ENCODE results near the gene HDDC3. TPM values are rescaled to one million over a fixed set of nuclear protein-coding genes. Genes with fewer than 3 reads are reported as not detected.
A peak's percentile ranks its signal among the peaks of the same experiment; 100 is the strongest.

Gene HDDC3
- total and polyA plus RNA-seq, 9 of the 15 experiments (the other 6 are each of a cell fraction or from before 2014, with no cell fraction given), result 14.9 to 55.8 (median 36.9) TPM

GRCh38 chr15:90902040-90902839 lies 30.1 kb downstream of the HDDC3 start (continued):
- TF ChIP-seq ZNF695 (CRISPR knock-in tag; IDR thresholded peaks at IDR 0.05), result no peak
- no peak for TF ChIP-seq ASH1L (IDR thresholded peaks at IDR 0.05; ENCODE audit: borderline replicate concordance, low read depth, partially characterized antibody)
- TF ChIP-seq POLR2AphosphoS2 (IDR thresholded peaks at IDR 0.05; ENCODE audit: low read length), result no peak
- no peak for TF ChIP-seq EZH2 (IDR thresholded peaks at IDR 0.05; ENCODE audit: borderline replicate concordance, low read depth, low read length)
- TF ChIP-seq, protein P1, sequence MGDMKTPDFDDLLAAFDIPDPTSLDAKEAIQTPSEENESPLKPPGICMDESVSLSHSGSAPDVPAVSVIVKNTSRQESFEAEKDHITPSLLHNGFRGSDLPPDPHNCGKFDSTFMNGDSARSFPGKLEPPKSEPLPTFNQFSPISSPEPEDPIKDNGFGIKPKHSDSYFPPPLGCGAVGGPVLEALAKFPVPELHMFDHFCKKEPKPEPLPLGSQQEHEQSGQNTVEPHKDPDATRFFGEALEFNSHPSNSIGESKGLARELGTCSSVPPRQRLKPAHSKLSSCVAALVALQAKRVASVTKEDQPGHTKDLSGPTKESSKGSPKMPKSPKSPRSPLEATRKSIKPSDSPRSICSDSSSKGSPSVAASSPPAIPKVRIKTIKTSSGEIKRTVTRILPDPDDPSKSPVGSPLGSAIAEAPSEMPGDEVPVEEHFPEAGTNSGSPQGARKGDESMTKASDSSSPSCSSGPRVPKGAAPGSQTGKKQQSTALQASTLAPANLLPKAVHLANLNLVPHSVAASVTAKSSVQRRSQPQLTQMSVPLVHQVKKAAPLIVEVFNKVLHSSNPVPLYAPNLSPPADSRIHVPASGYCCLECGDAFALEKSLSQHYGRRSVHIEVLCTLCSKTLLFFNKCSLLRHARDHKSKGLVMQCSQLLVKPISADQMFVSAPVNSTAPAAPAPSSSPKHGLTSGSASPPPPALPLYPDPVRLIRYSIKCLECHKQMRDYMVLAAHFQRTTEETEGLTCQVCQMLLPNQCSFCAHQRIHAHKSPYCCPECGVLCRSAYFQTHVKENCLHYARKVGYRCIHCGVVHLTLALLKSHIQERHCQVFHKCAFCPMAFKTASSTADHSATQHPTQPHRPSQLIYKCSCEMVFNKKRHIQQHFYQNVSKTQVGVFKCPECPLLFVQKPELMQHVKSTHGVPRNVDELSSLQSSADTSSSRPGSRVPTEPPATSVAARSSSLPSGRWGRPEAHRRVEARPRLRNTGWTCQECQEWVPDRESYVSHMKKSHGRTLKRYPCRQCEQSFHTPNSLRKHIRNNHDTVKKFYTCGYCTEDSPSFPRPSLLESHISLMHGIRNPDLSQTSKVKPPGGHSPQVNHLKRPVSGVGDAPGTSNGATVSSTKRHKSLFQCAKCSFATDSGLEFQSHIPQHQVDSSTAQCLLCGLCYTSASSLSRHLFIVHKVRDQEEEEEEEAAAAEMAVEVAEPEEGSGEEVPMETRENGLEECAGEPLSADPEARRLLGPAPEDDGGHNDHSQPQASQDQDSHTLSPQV (IDR thresholded peaks at IDR 0.05), result no peak; the same call in 1 of the 2 replicates
- no peak for TF ChIP-seq SRSF9 (IDR thresholded peaks at IDR 0.05; ENCODE audit: borderline replicate concordance, low read depth, low read length)
- TF ChIP-seq ZBTB33 (CRISPR knock-in tag; IDR thresholded peaks at IDR 0.05), result no peak
- TF ChIP-seq ZNF707 (CRISPR knock-in tag; conservative IDR thresholded peaks at IDR 0.05), result no peak
- TF ChIP-seq DPF2 (IDR thresholded peaks at IDR 0.05), result peak; percentile 75
- no peak for TF ChIP-seq EGR1 (conservative IDR thresholded peaks at IDR 0.05)
- TF ChIP-seq CHD1 (IDR thresholded peaks at IDR 0.05; ENCODE audit: low read length), result peak; percentile 88
- no peak for TF ChIP-seq HDGF (IDR thresholded peaks at IDR 0.05)
- no peak for TF ChIP-seq BDP1 (IDR thresholded peaks at IDR 0.05; ENCODE audit: insufficient read depth, insufficient read length)
- no peak for TF ChIP-seq ELF4 (CRISPR knock-in tag; IDR thresholded peaks at IDR 0.05)
- no peak for TF ChIP-seq MTA2 (IDR thresholded peaks at IDR 0.05; ENCODE audit: low read depth)
- TF ChIP-seq ETV6 (IDR thresholded peaks at IDR 0.05; ENCODE audit: borderline replicate concordance in 1 of 2, low read depth in 2 of 2, low read length in 1 of 2), result no peak
- TF ChIP-seq ETV6 (CRISPR knock-in tag; IDR thresholded peaks at IDR 0.05; ENCODE audit: borderline replicate concordance), result peak; percentile 79; the same call in 1 of the 2 replicates
- TF ChIP-seq TSC22D4 (tag; IDR thresholded peaks at IDR 0.05), result no peak
- TF ChIP-seq, protein P2, sequence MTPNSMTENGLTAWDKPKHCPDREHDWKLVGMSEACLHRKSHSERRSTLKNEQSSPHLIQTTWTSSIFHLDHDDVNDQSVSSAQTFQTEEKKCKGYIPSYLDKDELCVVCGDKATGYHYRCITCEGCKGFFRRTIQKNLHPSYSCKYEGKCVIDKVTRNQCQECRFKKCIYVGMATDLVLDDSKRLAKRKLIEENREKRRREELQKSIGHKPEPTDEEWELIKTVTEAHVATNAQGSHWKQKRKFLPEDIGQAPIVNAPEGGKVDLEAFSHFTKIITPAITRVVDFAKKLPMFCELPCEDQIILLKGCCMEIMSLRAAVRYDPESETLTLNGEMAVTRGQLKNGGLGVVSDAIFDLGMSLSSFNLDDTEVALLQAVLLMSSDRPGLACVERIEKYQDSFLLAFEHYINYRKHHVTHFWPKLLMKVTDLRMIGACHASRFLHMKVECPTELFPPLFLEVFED (CRISPR knock-in tag; conservative IDR thresholded peaks at IDR 0.05), result no peak
- TF ChIP-seq ZNF197 (CRISPR knock-in tag; IDR thresholded peaks at IDR 0.05; ENCODE audit: low read depth), result peak; percentile 59; the same call in 1 of the 2 replicates
- TF ChIP-seq NR2C2 (CRISPR knock-in tag; IDR thresholded peaks at IDR 0.05), result no peak
- TF ChIP-seq NR2C2 (tag; IDR thresholded peaks at IDR 0.05), result no peak; the same call in 1 of the 2 replicates
